Raji (cell line): ENCODE data around the gene NDST1.

Experiments
- POLR2A ChIP-seq: IDR thresholded peaks from 2 replicates; pipeline ENCODE4 v1.6.1; 2011; ENCODE audit warnings: low read depth, low read length, control low read depth; ENCODE audit not compliant: insufficient read depth

NDST1 gene

DNA sequence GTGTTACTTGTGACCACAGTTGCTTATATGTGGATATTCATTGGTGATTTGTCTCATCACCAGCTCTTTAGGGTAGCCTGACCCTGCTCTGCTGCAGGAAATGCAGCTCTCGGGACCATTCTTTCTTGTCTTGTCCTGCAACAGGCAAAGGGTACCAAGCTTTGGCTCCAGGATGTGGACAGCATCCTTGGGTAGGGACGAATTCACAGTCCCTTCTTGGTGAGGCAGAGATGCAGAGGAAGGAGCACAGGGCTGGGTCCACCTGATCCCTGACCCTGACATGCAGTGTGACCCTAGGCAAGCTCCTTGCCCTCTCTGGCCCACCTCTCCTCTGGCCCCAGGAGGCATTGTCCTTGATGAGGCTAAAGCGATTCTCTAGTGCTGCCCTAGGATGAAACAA is 95.6 kb downstream of the NDST1 start:
- TF ChIP-seq POLR2A = no peak

DNA sequence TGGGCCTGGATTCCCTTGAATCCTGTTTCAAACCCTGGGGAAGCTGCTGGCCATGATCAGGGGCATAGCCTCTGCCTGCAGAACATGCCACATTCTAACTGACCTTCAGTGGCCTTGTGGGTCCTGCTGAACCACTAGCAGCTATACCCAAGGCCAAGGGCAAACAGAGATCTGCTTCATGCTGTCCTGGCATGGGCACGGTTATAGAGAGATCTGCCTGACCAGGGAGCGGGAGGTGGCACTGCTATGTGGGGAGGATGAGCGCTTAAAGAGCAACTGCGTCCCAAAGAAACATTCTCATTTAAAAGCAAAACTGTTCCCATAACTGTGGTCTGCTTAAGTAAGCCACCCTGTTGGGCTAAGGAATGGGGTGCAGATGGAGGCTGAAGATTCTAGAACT is 96.1 kb downstream of the NDST1 start:
- no peak for TF ChIP-seq POLR2A

DNA sequence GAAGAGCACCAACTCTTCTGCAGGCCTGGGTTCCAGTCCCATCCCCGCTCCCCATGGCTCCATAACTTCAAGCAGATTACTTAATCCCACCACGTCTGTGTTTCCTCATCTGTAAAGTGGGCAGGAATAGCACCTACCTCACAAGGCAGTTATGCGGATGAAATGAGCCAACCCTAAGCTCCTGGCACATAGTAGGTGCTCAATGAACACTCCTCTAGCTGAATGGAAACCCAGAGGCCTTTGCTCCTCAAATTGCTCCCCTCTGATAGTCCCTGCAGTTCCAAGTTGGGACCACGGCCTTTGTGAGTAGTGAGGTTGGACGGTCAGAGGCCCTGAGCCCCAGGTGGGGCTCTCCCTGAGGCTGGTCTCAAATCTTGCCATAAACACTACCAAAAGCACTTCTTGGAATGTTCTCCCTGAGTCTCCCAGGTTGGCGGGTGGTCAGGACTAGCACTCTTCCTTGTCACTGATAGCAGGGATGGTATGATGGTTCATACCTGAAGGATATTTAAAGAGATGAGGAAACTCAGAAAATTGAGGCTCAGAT is 97.0 kb downstream of the NDST1 start:
- TF ChIP-seq POLR2A = no peak

DNA sequence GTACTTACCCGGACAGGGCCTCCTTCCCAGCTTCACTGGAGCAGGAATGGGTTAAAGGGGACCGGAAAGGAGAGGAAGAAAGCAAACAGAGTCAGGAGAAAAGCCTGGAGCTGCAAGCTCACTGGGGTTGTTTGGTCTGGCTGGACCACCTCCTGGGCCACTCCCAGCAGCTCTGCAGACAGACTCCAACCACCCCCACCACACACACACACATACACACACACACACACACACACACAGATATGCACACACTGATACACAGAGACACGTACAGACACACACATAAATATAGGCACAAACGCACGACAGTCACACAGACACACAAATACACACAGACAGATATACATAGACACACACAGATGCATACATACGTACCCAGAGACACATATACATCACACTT is 97.6 kb downstream of the NDST1 start:
- no peak for TF ChIP-seq POLR2A

DNA sequence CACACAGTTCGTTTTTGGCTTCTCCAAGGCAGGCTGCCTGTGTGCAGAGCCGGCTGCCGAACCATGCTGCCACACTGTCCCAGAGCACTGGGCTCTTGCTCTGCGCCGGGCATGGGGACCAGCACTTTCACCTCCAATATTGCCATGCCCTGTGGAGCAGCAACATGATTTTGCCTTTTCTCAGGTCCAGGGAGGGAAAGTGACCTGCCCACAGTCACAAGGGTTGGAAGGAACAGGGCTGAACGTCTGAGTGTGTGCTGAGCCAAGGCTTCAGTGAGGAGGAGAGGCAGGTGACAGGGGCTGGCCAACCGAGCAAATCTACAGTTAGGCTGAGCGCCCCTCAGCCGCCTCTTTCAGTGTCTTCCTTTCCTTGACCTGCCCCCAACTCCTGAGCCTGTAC is 98.5 kb downstream of the NDST1 start:
- no peak for TF ChIP-seq POLR2A

DNA sequence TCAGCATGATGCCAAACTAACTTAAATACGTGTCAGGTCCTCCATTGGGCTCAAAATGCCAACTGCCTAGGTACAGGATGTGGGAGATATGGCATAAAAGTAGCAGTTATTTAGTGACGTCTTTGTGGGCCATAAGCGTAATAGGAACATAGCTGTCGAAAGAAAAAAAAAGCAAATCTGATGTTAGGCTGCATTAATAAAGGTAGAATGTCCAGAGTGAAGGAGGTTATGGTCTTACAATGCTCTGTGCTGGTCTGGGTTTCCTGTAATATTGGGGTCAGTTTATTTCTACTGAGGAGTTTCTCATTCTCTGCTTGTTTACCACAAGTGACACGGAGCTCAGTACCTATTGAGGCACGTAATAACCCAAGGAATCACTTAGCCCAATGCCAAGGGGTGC is 99.2 kb downstream of the NDST1 start:
- TF ChIP-seq POLR2A = no peak
